NCI-H446 treated with DMSO at 0.1 percent for 48 hours (cell line): ENCODE measurements around the gene MYOM3.
"Not testable (repeated sequence)": the region's sequence is repeated elsewhere in the genome, so short reads cannot be mapped to it uniquely, and the experiment has no call there.

Source experiments
- DNase-seq: peaks from one replicate; lab custom pipeline; 2025; lab: John Stamatoyannopoulos, UW

The MYOM3 gene

GRCh38 chr1:24030976-24031516 is 80.9 kb downstream of the MYOM3 start:
- not testable (repeated sequence) for DNase-seq

GRCh38 chr1:24027838-24028468 is 84.0 kb downstream of the MYOM3 start:
- peak; percentile 23 for DNase-seq

- no peak for DNase-seq
These were observed 89.2 kb downstream of the MYOM3 start for GRCh38 chr1:24022581-24023361.

- DNase-seq, result no peak
These were observed 90.3 kb downstream of the MYOM3 start for GRCh38 chr1:24021403-24022266.

- DNase-seq, result no peak
These were observed 91.5 kb downstream of the MYOM3 start for GRCh38 chr1:24020470-24020869.

GRCh38 chr1:24020025-24020424 is 91.9 kb downstream of the MYOM3 start:
- no peak for DNase-seq

GRCh38 chr1:24018611-24019580 is 93.0 kb downstream of the MYOM3 start:
- peak; percentile 82 for DNase-seq

- no peak for DNase-seq
These were observed 96.4 kb downstream of the MYOM3 start for GRCh38 chr1:24015221-24016210.

- DNase-seq, result not testable (repeated sequence)
These were observed 99.1 kb downstream of the MYOM3 start for GRCh38 chr1:24012878-24013277.

- no peak for DNase-seq
These were observed 101.3 kb downstream of the MYOM3 start for GRCh38 chr1:24010650-24011049.

GRCh38 chr1:24009406-24009805 is 102.5 kb downstream of the MYOM3 start:
- DNase-seq, result no peak

GRCh38 chr1:24008574-24009184 is 103.3 kb downstream of the MYOM3 start:
- DNase-seq, result peak; percentile 50

- DNase-seq, result no peak
These were observed 104.9 kb downstream of the MYOM3 start for GRCh38 chr1:24007079-24007478.
